ENCODE measurements around the gene RPN2. TPM values are rescaled to one million over a fixed set of nuclear protein-coding genes. Genes with fewer than 3 reads are reported as not detected.

The RPN2 gene
- total and polyA plus RNA-seq, 2 of the 13 experiments (the other 11 are each of a cell fraction or from before 2014, with no cell fraction given), result 587 to 1,818 TPM

DNA sequence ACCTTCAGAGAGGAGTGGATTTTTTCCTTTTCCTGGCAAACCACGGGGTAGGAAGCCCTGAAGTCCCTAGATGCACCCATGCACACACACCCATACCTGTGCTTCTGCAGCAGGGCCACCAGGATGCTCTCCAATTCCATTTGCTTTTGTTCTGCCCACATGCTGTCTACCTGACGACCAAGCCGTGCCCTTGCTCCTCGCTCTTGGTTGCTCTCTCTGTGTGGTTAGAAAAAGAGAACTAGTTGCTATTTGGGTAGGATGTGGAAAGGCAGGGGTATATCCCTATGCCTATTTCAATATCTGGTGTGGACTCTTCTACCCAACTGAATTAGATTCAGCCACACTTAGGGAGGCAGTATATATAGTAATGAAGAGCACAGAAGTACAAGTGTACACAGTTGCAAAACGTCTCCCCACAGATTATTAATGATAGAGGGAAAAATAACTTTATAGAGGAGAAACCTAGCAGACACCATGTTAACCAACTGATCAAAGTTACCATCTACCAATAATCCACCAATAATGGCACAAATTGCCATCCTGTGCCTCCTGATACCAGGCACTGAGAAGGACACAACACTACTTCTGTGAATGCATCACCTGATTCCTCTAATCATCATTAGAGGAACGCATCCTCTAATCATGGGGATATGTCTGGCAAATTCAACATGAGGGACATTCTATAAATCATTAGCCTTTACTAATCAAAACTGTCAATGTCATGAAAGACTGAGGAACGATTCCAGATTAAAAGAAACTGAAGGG lies 75.2 kb downstream of the RPN2 start:
- no peak overlapping the region for H2AFZ ChIP-seq (ENCODE audit: low read length)
- WGBS (ENCODE audit: low lambda C conversion rate), result 11% methylated on average over 7 of the region's 7 CpGs
- H3K36me3 ChIP-seq (replicated peaks in 1 of 2; ENCODE audit: control insufficient read depth in 1 of 2, insufficient read depth in 2 of 2, low read length in 2 of 2), result no peaks in the 10 kb centered on the region
- no peaks in the 10 kb centered on the region for H3K79me2 ChIP-seq (ENCODE audit: insufficient read depth, low read length)
- intact Hi-C loops (cut with micrococcal nuclease; ENCODE audit: unreplicated experiment) (no loop called here), in situ Hi-C loops (cut with HindIII; ENCODE audit: extremely low pct_ligation_motif_present, low pct_unique_long_range_greater_than_20kb) (no loop called here)
- H3K9me3 ChIP-seq (ENCODE audit: low read length), result no peaks in the 10 kb centered on the region
- H3K4me2 ChIP-seq (ENCODE audit: low read depth, low read length), result no peak overlapping the region
- no peak overlapping the region for H3K27ac ChIP-seq (ENCODE audit: extremely low read length, insufficient read depth, low read length)
- ChIA-PET CTCF (ENCODE audit: low intra/inter-chr PET ratio, low total read pairs) (no interaction called here), POLR2A (no interaction called here)
- no peak overlapping the region for H3K4me3 ChIP-seq (replicated peaks in 1 of 3; ENCODE audit: insufficient read depth in 1 of 3, low read depth in 2 of 3, low read length in 3 of 3)
- no peak for FAIRE-seq
- H3K4me1 ChIP-seq (ENCODE audit: insufficient read depth, low read length), result no peaks in the 10 kb centered on the region
- ATAC-seq, result peak; percentile 8; the same call in 2 of the 3 replicates
- no TSS peak for BruUV-seq (replicated peaks)
- TF ChIP-seq SP2 (CRISPR knock-in tag; IDR thresholded peaks at IDR 0.05), result no peak
- TF ChIP-seq ZNF496 (CRISPR knock-in tag; IDR thresholded peaks at IDR 0.05; ENCODE audit: insufficient replicate concordance), result no peak
- TF ChIP-seq DNMT1 (CRISPR knock-in tag; IDR thresholded peaks at IDR 0.05), result no peak
- TF ChIP-seq ZNF138 (CRISPR knock-in tag; IDR thresholded peaks at IDR 0.05; ENCODE audit: low read depth), result no peak
- TF ChIP-seq STAG1 (CRISPR knock-in tag; IDR thresholded peaks at IDR 0.05), result peak; percentile 37
- no peak for TF ChIP-seq ZNF776 (CRISPR knock-in tag; IDR thresholded peaks at IDR 0.05)
- no peak for TF ChIP-seq ZNF263 (CRISPR knock-in tag; IDR thresholded peaks at IDR 0.05)
- no peak for TF ChIP-seq NKX3-1 (CRISPR knock-in tag; IDR thresholded peaks at IDR 0.05)
- TF ChIP-seq, protein P1, sequence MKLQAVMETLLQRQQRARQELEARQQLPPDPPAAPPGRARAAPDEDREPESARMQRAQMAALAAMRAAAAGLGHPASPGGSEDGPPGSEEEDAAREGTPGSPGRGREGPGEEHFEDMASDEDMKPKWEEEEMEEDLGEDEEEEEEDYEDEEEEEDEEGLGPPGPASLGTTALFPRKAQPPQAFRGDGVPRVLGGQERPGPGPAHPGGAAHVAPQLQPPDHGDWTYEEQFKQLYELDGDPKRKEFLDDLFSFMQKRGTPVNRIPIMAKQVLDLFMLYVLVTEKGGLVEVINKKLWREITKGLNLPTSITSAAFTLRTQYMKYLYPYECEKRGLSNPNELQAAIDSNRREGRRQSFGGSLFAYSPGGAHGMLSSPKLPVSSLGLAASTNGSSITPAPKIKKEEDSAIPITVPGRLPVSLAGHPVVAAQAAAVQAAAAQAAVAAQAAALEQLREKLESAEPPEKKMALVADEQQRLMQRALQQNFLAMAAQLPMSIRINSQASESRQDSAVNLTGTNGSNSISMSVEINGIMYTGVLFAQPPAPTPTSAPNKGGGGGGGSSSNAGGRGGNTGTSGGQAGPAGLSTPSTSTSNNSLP (IDR thresholded peaks at IDR 0.05; ENCODE audit: low read depth, low read length), result no peak
- no peak for TF ChIP-seq CHCHD3 (CRISPR knock-in tag; IDR thresholded peaks at IDR 0.05)
- TF ChIP-seq, protein P2, sequence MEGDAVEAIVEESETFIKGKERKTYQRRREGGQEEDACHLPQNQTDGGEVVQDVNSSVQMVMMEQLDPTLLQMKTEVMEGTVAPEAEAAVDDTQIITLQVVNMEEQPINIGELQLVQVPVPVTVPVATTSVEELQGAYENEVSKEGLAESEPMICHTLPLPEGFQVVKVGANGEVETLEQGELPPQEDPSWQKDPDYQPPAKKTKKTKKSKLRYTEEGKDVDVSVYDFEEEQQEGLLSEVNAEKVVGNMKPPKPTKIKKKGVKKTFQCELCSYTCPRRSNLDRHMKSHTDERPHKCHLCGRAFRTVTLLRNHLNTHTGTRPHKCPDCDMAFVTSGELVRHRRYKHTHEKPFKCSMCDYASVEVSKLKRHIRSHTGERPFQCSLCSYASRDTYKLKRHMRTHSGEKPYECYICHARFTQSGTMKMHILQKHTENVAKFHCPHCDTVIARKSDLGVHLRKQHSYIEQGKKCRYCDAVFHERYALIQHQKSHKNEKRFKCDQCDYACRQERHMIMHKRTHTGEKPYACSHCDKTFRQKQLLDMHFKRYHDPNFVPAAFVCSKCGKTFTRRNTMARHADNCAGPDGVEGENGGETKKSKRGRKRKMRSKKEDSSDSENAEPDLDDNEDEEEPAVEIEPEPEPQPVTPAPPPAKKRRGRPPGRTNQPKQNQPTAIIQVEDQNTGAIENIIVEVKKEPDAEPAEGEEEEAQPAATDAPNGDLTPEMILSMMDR (CRISPR knock-in tag; IDR thresholded peaks at IDR 0.05), result 0 out of 2 replicates have a peak, but pooled peaks have one; percentile 8
- TF ChIP-seq ZNF33B (CRISPR knock-in tag; IDR thresholded peaks at IDR 0.05), result no peak
- TF ChIP-seq, protein P3, sequence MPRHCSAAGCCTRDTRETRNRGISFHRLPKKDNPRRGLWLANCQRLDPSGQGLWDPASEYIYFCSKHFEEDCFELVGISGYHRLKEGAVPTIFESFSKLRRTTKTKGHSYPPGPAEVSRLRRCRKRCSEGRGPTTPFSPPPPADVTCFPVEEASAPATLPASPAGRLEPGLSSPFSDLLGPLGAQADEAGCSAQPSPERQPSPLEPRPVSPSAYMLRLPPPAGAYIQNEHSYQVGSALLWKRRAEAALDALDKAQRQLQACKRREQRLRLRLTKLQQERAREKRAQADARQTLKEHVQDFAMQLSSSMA (CRISPR knock-in tag; IDR thresholded peaks at IDR 0.05), result no peak
- no peak overlapping the region for H3K9ac ChIP-seq (ENCODE audit: insufficient read depth, low read depth, low read length)
- H4K20me1 ChIP-seq (ENCODE audit: insufficient read depth, low read length), result no peaks in the 10 kb centered on the region
- H3K27me3 ChIP-seq (ENCODE audit: control insufficient read depth in 1 of 2, insufficient read depth in 2 of 2, low read length in 2 of 2), result peaks cover 10 to 27% of the 10 kb centered on the region in 2 experiments; a peak in 4 of 5 replicates
- DNase-seq (ENCODE audit: low spot score), result no peak

Measured in HepG2 (cell line).